ENCODE results near the gene MARCHF6. TPM values are rescaled to one million over a fixed set of nuclear protein-coding genes. Genes with fewer than 3 reads are reported as not detected.

MARCHF6 gene
- total and polyA plus RNA-seq, 8 donors = 123 to 188 (median 164) TPM

- Histone ChIP-seq H3K4me3 (no peak overlapping the region), H3K27me3 (peaks cover 0 to 14% of the 10 kb centered on the region in 2 donors), H3K9me3 (no peaks in the 10 kb centered on the region), H3K4me1 (peaks cover 0 to 13% of the 10 kb centered on the region in 2 donors), H3K36me3 (no peaks in the 10 kb centered on the region), H3K27ac (no peak overlapping the region)
- intact Hi-C loops (cut with DNase I) = no loop called here
- ATAC-seq (peak; percentile 11), DNase-seq (peak in 1 of 4 donors; percentile 25)
- TF ChIP-seq, protein P1, sequence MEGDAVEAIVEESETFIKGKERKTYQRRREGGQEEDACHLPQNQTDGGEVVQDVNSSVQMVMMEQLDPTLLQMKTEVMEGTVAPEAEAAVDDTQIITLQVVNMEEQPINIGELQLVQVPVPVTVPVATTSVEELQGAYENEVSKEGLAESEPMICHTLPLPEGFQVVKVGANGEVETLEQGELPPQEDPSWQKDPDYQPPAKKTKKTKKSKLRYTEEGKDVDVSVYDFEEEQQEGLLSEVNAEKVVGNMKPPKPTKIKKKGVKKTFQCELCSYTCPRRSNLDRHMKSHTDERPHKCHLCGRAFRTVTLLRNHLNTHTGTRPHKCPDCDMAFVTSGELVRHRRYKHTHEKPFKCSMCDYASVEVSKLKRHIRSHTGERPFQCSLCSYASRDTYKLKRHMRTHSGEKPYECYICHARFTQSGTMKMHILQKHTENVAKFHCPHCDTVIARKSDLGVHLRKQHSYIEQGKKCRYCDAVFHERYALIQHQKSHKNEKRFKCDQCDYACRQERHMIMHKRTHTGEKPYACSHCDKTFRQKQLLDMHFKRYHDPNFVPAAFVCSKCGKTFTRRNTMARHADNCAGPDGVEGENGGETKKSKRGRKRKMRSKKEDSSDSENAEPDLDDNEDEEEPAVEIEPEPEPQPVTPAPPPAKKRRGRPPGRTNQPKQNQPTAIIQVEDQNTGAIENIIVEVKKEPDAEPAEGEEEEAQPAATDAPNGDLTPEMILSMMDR (IDR thresholded peaks at IDR 0.05) = no peak
Measured at GRCh38 chr5:10311595-10312425, 41.7 kb upstream of the MARCHF6 start.

- no peak overlapping the region for H3K4me3 ChIP-seq
- H3K4me1 ChIP-seq = peaks cover 0 to 3% of the 10 kb centered on the region in 2 donors
- H3K27ac ChIP-seq = no peak overlapping the region
- TF ChIP-seq, protein P1 (IDR thresholded peaks at IDR 0.05) = no peak
- intact Hi-C loops (cut with DNase I) = no loop called here
- no peaks in the 10 kb centered on the region for H3K27me3 ChIP-seq
- no peaks in the 10 kb centered on the region for H3K9me3 ChIP-seq
- H3K36me3 ChIP-seq = no peaks in the 10 kb centered on the region
- ATAC-seq (no peak), DNase-seq (peak in 1 of 4 donors; percentile 28)
Measured at GRCh38 chr5:10315201-10315600, 38.3 kb upstream of the MARCHF6 start.

DNA sequence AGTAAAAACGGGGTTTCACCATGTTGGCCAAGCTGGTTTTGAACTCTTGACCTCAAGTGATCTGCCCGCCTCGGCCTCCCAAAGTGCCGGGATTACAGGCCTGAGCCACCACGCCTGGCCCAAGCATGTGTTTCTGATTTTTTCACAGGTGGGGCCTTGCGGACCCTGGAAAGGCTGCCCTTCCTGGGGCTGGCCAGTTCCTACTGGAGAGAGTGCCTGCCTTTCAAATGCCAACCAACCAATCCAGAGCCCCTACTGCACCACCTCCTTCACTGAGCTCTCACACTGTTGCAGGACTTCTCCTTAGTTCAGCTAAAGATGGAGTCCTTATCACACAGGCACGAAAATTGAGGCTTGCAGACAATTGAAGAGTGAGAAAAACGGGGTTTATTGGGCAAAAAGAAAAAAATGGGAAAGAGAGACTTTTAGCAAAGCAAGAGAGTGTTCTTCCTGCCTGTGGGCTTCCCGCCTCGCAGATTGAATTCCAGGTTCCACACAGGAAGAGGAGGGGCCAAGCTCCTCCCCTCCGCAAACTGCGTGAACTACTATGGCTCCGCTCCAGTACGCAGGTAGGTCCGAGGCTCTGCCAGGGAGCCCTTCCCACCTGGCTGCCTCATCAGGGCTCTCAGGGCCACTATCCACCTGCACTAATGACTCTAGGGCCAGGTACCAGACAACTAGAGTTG lies 37.5 kb upstream of the MARCHF6 start:
- no peaks in the 10 kb centered on the region for H3K9me3 ChIP-seq
- intact Hi-C loops (cut with DNase I) = no loop called here
- no peak for ATAC-seq
- H3K27ac ChIP-seq = no peak overlapping the region
- TF ChIP-seq, protein P1 (IDR thresholded peaks at IDR 0.05) = no peak
- peak in 1 of 4 donors; percentile 22 for DNase-seq
- H3K4me3 ChIP-seq = no peak overlapping the region
- H3K4me1 ChIP-seq = no peaks in the 10 kb centered on the region
- H3K27me3 ChIP-seq = no peaks in the 10 kb centered on the region
- no peaks in the 10 kb centered on the region for H3K36me3 ChIP-seq

- Histone ChIP-seq H3K4me1 (no peaks in the 10 kb centered on the region), H3K9me3 (no peaks in the 10 kb centered on the region), H3K36me3 (no peaks in the 10 kb centered on the region), H3K27ac (no peak overlapping the region), H3K27me3 (no peaks in the 10 kb centered on the region), H3K4me3 (no peak overlapping the region)
- ATAC-seq (no peak), DNase-seq (peak in 1 of 4 donors; percentile 24)
- intact Hi-C loops (cut with DNase I) = no loop called here
- TF ChIP-seq, protein P1 (IDR thresholded peaks at IDR 0.05) = no peak
Measured at GRCh38 chr5:10317825-10318682, 35.4 kb upstream of the MARCHF6 start.
